ENCODE measurements around the gene TMEM41B.
"Not testable (repeated sequence)": the region's sequence is repeated elsewhere in the genome, so short reads cannot be mapped to it uniquely, and the experiment has no call there.

TMEM41B gene

GRCh38 chr11:9258279-9258678, 56.1 kb downstream of the TMEM41B start:
- DNase-seq = not testable (repeated sequence)

GRCh38 chr11:9254416-9254815, 60.0 kb downstream of the TMEM41B start:
- no peak for DNase-seq

- no peak for DNase-seq
These were observed 61.3 kb downstream of the TMEM41B start for GRCh38 chr11:9253086-9253485.

- no peak for DNase-seq
These were observed 63.1 kb downstream of the TMEM41B start for GRCh38 chr11:9251311-9251710.

GRCh38 chr11:9250139-9250582, 64.2 kb downstream of the TMEM41B start:
- DNase-seq = no peak

- no peak for DNase-seq
These were observed 65.1 kb downstream of the TMEM41B start for GRCh38 chr11:9249252-9249651.

GRCh38 chr11:9247863-9248262, 66.5 kb downstream of the TMEM41B start:
- no peak for DNase-seq

GRCh38 chr11:9236242-9236641, 78.2 kb downstream of the TMEM41B start:
- not testable (repeated sequence) for DNase-seq

- no peak for DNase-seq
These were observed 81.9 kb downstream of the TMEM41B start for GRCh38 chr11:9232482-9232881.

GRCh38 chr11:9231848-9232177, 82.6 kb downstream of the TMEM41B start:
- DNase-seq = no peak

All from femur (tissue), 1 donor.